Neutrophil (primary cell): ENCODE measurements around the gene MGAT2.

ENCODE experiments used
- H3K27ac ChIP-seq: fragments of 200-600 bp; sonication (generic); 2 replicates; pipeline ENCODE4 v1.5.1; 2016; ENCODE audit warnings: mild to moderate bottlenecking, moderate library complexity
- H3K27me3 ChIP-seq: fragments of 200-600 bp; sonication (generic); 2 replicates; pipeline ENCODE4 v1.6.0; 2016; ENCODE audit warnings: mild to moderate bottlenecking
- H3K36me3 ChIP-seq: fragments of 200-600 bp; sonication (generic); 2 replicates; pipeline ENCODE4 v1.5.1; 2017
- H3K4me1 ChIP-seq, 2 experiments: fragments of 200-600 bp in 1 of 2; sonication (generic) in 1 of 2; 1 replicate in 1 of 2; 2 replicates in 1 of 2; pipeline versions ENCODE4 v1.5.1 to v1.6.1; 2013 to 2016; ENCODE audit warnings: low read depth in 1 of 2, low read length in 1 of 2, mild to moderate bottlenecking in 1 of 2, moderate library complexity in 1 of 2; ENCODE audit not compliant: control insufficient read depth in 1 of 2, insufficient read depth in 1 of 2
- H3K4me3 ChIP-seq, 2 experiments: fragments of 200-600 bp in 1 of 2; sonication (generic) in 1 of 2; 1 replicate in 1 of 2; 2 replicates in 1 of 2; pipeline ENCODE4 v1.5.1; 2013 to 2016; ENCODE audit warnings: low read depth in 1 of 2, low read length in 1 of 2, mild to moderate bottlenecking in 1 of 2, moderate library complexity in 1 of 2
- H3K9me3 ChIP-seq: fragments of 200-600 bp; sonication (generic); 2 replicates; pipeline ENCODE4 v1.5.1; 2016
- TF ChIP-seq, protein P1 (sequence below): fragments of 200-600 bp; sonication (generic); IDR thresholded peaks from 2 replicates; pipeline ENCODE4 v1.5.1; 2016; ENCODE audit warnings: antibody characterized with exemption

The MGAT2 gene

DNA sequence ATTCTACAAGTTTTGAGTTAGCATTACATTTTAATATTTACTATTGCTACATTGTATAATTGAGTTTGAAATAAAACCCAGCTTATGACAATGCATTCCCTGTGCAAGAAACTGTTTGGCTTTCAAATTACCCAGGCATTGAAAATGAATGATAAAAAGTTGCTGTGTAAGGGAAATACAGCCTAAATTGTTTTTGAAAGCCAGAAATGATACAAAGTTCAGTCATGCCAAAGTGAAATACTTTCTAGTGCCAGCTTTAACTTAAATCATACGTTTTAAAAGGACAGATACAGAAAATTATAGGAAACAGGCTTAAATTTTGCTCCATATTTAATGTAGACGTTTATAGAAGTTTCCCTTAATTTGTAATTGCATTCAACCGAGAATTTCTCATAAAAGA, 2.8 kb downstream of the MGAT2 start:
- Histone ChIP-seq H3K4me1 (peaks cover 34 to 38% of the 10 kb centered on the region in 2 experiments), H3K27me3 (no peaks in the 10 kb centered on the region), H3K27ac (no peak overlapping the region), H3K9me3 (no peaks in the 10 kb centered on the region), H3K4me3 (no peak overlapping the region), H3K36me3 (peaks cover 11% of the 10 kb centered on the region)
- TF ChIP-seq, protein P1, sequence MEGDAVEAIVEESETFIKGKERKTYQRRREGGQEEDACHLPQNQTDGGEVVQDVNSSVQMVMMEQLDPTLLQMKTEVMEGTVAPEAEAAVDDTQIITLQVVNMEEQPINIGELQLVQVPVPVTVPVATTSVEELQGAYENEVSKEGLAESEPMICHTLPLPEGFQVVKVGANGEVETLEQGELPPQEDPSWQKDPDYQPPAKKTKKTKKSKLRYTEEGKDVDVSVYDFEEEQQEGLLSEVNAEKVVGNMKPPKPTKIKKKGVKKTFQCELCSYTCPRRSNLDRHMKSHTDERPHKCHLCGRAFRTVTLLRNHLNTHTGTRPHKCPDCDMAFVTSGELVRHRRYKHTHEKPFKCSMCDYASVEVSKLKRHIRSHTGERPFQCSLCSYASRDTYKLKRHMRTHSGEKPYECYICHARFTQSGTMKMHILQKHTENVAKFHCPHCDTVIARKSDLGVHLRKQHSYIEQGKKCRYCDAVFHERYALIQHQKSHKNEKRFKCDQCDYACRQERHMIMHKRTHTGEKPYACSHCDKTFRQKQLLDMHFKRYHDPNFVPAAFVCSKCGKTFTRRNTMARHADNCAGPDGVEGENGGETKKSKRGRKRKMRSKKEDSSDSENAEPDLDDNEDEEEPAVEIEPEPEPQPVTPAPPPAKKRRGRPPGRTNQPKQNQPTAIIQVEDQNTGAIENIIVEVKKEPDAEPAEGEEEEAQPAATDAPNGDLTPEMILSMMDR = no peak

DNA sequence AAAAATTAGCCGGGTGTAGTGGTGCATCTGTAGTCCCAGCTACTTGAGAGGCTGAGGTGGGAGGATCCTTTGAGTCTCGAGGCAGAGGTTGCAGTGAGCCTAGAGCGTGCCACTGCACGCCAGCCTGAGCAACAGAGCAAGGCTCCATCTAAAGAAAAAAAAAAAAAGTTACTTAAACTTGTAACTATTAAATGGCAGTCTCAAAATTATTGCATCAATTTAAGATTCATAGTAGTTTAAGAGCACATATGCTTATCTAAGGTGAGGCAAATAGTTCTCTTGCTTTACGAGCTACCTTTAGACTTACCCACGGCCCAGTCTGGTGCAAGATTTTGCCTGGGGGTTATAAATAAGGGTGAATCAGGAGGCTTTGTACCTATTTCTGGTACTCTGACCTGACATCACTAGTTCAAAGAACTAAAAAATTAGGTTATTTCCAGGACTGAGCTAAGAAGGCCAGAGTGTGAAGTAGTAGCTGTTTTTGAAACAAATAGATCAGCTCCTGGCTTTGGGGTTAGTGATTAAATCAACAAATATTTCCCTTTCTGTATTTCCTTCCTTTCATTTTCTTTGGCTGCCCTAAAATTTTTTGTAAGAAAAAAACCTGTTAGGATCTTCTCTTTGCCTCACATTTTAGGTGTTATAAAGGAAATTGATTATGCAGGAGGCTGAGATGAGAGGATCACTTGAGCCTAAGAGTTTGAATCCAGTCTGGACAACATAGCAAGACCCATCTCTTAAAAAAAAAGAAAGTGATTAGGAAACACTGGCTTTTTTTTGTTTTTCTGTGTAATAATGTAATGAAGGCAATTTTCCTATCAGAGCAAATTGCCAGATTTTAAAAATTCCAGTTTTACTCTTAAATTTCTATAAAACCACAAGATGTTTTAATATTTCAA, 3.6 kb downstream of the MGAT2 start:
- TF ChIP-seq, protein P1 = no peak
- Histone ChIP-seq H3K4me1 (peaks cover 30 to 32% of the 10 kb centered on the region in 2 experiments), H3K4me3 (no peak overlapping the region), H3K36me3 (peaks cover 3% of the 10 kb centered on the region), H3K27me3 (no peaks in the 10 kb centered on the region), H3K27ac (no peak overlapping the region), H3K9me3 (no peaks in the 10 kb centered on the region)

DNA sequence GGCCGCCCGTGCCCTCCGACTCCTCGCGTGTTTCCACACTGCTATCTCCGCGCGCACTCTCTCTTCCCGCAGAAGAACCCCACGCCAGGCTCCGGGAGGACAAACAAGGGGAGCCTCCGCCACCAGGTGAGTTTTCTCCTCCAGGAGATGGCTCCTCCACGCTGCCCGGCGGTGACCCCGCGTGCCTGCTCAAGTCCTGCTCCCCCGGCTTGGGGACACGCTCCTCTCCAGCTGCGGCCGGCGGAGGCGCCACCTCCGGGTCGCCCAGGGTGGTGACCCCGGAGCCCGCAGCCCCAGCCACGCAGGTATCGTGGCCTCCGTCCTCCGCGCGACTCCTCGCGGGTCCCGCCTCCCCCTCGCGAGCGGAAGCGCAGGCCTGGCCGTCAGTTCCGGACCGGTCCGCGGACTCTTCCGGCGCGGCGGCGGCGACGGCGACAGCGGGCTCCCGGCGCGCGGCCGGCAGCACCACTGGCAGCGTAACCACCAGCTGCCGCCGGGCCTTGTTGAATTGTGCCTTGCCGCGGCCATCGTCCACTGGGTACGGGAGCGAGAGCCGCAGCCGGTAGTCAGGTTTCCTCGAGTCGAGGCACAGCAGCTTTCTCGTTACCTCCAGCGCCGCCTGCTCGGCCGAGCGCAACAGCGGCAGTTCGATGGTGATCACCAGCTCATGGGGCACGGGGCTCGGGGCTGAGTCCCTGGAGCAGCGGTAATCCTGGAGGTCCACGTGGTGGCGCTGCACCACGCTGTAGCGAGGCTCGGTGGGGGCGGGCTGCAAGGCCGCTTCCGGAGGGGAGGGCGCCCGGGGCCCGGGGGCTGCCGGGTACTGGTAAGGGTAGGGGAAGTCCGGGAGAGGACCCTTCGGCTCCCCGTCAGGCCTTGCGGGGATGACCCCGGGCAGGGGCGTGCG, 13.3 kb downstream of the MGAT2 start:
- Histone ChIP-seq H3K9me3 (no peaks in the 10 kb centered on the region), H3K4me1 (peaks cover 25 to 30% of the 10 kb centered on the region in 2 experiments), H3K27ac (peak overlapping the region; percentile 96), H3K4me3 (peak overlapping the region; percentile 90 to 91), H3K27me3 (no peaks in the 10 kb centered on the region), H3K36me3 (no peaks in the 10 kb centered on the region)
- TF ChIP-seq, protein P1 = peak; percentile 73

DNA sequence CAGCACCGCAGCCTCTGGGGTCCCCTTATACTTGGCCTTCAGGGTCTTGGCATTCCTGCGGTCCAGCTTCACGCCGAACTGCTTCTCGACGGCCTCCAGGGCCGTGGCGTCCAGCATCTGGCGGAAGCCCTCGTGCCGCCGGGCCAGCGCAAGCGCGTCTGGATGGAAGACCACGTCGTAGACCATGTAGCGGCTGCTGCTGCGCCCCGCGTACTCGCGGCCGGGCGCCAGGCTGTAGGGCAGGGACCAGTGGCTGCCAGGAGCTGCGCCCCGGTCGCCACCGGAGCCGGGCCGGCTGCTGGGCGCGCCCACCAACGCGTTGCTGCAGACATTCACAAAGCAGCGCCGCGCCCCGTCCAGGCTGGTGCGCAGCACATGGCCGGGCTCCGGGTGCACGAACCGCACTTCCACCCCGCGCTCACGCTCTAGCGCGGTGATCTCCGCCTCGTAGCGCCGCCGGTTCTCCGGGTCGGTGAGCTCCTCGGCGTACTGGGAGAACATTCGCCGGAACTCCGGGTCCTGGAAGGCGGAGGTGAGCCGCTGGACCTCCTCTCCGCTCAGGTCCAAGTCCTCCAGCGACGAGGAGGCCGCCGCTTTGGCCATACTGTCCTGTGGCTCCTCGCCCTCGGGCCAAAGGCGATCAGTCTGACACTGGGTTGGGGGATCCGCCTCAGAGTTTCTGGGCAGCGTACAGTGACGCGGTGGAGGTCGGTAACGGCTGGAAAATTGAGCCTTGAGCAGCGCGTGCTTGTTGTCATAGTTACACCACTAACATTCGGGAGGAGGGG, 14.1 kb downstream of the MGAT2 start, which contains the start of gene DNAAF2:
DNAAF2 (minus strand) TSS at position 698 of the 788 bp plus-strand sequence; CDS start at position 603, 95 bp downstream.
- no peaks in the 10 kb centered on the region for H3K36me3 ChIP-seq
- H3K9me3 ChIP-seq = no peaks in the 10 kb centered on the region
- peaks cover 25 to 30% of the 10 kb centered on the region in 2 experiments for H3K4me1 ChIP-seq
- peak within 1 kb of the TSS; percentile 90 to 91 for H3K4me3 ChIP-seq
- H3K27me3 ChIP-seq = no peaks in the 10 kb centered on the region
- TF ChIP-seq, protein P1 = no peak
- peak within 1 kb of the TSS; percentile 96 for H3K27ac ChIP-seq

DNA sequence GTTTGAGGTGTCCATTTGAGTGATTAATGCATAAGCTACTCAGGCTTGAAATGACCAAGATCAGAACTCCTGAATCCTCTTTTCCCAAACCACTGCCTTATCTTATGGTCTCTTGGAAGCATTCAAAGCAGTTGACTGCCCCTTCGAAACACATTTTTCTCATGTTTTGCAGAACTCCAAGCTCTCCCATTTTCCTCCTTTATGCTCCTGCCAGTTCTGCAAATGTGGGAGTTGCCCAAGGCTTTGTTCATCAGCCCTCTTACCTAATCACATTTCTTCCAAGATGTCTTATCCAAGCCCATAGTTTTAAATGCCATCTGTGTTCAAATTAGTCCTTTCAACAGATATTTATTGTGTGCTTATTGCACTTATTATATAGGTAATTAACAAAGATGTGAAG, 16.3 kb downstream of the MGAT2 start:
- TF ChIP-seq, protein P1 = no peak
- no peak overlapping the region for H3K4me3 ChIP-seq
- H3K27me3 ChIP-seq = no peaks in the 10 kb centered on the region
- H3K27ac ChIP-seq = no peak overlapping the region
- H3K9me3 ChIP-seq = no peaks in the 10 kb centered on the region
- H3K36me3 ChIP-seq = no peaks in the 10 kb centered on the region
- peaks cover 25 to 30% of the 10 kb centered on the region in 2 experiments for H3K4me1 ChIP-seq
